Upper lobe of left lung (tissue), 4 donors: Measurements from ENCODE around the gene SPIN2A.

Experiments
- EP300 ChIP-seq, 4 donors: sonication (generic); formaldehyde crosslinking; IDR thresholded peaks; one replicate each; pipeline ENCODE4 v1.5.1; 2017; ENCODE audit warnings: antibody characterized with exemption in 4 of 4, control low read depth in 2 of 4
- TF ChIP-seq, protein P1 (sequence below), 6 experiments: fragments of 450-650 bp in 4 of 6; fragments of 200-600 bp in 2 of 6; sonication (generic) in 2 of 6; IDR thresholded peaks; one replicate each; pipeline ENCODE4 v1.5.1; 2016 to 2019; ENCODE audit warnings: antibody characterized with exemption in 6 of 6

DNA sequence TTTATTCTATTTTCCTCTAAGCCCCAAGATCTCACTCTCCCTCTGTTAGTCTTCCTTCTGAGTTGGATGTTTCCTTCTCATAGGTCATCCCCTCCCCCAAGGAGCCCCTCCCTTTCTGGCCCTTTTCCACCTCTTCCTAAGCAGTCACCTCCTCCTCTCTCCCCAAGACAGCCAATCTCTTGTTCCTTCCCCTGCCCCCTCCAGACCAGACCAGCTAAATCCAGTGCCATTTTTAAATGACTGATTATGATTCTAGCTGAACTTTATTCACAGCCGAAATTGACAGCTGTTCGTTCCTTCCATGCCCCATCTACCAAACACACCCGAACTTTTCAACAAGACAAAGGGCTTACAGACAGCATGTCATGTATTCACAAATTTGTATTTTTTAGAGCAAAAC, 1.9 kb downstream of the SPIN2A start:
- TF ChIP-seq, protein P1, sequence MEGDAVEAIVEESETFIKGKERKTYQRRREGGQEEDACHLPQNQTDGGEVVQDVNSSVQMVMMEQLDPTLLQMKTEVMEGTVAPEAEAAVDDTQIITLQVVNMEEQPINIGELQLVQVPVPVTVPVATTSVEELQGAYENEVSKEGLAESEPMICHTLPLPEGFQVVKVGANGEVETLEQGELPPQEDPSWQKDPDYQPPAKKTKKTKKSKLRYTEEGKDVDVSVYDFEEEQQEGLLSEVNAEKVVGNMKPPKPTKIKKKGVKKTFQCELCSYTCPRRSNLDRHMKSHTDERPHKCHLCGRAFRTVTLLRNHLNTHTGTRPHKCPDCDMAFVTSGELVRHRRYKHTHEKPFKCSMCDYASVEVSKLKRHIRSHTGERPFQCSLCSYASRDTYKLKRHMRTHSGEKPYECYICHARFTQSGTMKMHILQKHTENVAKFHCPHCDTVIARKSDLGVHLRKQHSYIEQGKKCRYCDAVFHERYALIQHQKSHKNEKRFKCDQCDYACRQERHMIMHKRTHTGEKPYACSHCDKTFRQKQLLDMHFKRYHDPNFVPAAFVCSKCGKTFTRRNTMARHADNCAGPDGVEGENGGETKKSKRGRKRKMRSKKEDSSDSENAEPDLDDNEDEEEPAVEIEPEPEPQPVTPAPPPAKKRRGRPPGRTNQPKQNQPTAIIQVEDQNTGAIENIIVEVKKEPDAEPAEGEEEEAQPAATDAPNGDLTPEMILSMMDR (IDR thresholded peaks at IDR 0.05) = no peak
- TF ChIP-seq EP300 (IDR thresholded peaks at IDR 0.05) = no peak
